ENCODE data around the gene CLN5. TPM values are rescaled to one million over a fixed set of nuclear protein-coding genes. Genes with fewer than 3 reads are reported as not detected.

The CLN5 gene
- total RNA-seq, 1 experiment from 2014 or later: 7.7 TPM

DNA sequence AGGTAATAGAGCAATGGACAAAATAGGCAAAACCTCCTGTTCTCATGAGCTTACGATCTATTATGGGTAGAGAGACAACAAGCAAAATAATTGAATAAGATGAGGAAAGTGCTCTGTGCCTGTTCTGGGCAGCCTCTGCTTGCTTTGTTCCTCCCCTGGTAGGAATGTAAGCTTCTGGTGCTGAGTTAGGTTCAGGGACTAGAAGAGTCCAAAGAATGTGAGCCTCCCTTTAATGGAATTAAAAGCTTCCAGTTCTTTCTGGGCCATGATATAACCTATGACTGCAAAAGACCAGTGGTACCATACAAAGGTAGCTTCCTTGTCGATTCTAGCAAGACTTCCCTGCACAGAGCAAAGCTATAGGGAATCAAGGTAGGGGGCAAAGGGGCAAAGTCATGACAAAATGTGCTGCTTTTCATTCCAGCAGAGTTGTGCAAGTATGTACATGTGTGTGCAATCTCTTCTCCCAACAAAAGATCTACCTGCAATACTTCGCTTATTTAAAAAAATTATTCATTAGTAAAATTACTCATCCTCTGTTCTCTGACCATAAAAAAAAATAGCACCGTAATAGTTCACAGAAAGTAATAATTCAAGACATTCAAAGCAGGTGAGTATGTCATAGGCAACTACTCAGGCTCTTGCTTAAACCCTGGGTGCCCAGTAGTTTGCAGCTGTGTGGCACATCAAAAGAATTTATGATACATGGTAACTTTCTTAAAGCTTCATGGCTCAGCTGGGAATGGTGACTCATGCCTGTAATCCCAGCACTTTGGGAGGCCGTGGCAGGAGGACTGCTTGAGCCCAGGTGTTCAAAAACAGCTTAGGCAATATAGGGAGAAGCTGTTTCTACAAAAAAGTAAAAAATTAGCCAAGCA is 22.2 kb upstream of the CLN5 start:
- H3K36me3 ChIP-seq (ENCODE audit: low read depth, low read length): no peaks in the 10 kb centered on the region
- no peaks in the 10 kb centered on the region for H3K79me2 ChIP-seq (ENCODE audit: low read length)
- CTCF ChIA-PET: no interaction called here
- H4K20me1 ChIP-seq (ENCODE audit: low read length): no peaks in the 10 kb centered on the region
- H3K4me1 ChIP-seq (ENCODE audit: insufficient read depth, low read length): no peaks in the 10 kb centered on the region
- H3K9me2 ChIP-seq (replicated peaks; ENCODE audit: low read length): no peaks in the 10 kb centered on the region
- no TSS peak for BruUV-seq (replicated peaks)
- no peak overlapping the region for H3K27ac ChIP-seq (ENCODE audit: low read length)
- no peak for TF ChIP-seq EZH2phosphoT487 (IDR thresholded peaks at IDR 0.05; ENCODE audit: borderline replicate concordance, low read length)
- TF ChIP-seq, protein P1, sequence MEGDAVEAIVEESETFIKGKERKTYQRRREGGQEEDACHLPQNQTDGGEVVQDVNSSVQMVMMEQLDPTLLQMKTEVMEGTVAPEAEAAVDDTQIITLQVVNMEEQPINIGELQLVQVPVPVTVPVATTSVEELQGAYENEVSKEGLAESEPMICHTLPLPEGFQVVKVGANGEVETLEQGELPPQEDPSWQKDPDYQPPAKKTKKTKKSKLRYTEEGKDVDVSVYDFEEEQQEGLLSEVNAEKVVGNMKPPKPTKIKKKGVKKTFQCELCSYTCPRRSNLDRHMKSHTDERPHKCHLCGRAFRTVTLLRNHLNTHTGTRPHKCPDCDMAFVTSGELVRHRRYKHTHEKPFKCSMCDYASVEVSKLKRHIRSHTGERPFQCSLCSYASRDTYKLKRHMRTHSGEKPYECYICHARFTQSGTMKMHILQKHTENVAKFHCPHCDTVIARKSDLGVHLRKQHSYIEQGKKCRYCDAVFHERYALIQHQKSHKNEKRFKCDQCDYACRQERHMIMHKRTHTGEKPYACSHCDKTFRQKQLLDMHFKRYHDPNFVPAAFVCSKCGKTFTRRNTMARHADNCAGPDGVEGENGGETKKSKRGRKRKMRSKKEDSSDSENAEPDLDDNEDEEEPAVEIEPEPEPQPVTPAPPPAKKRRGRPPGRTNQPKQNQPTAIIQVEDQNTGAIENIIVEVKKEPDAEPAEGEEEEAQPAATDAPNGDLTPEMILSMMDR (conservative IDR thresholded peaks at IDR 0.05; ENCODE audit: low read depth, low read length): no peak
- TF ChIP-seq EZH2 (IDR thresholded peaks at IDR 0.05; ENCODE audit: low read length, unreplicated experiment): no peak
- H2AFZ ChIP-seq (ENCODE audit: low read length): no peak overlapping the region
- H3F3A ChIP-seq (ENCODE audit: low read length, unreplicated experiment): no peaks in the 10 kb centered on the region
- no peak overlapping the region for H3K4me3 ChIP-seq (ENCODE audit: low read length)
- no peak for ATAC-seq
- H3K9me3 ChIP-seq (ENCODE audit: low read length): no peaks in the 10 kb centered on the region
- no peak overlapping the region for H3K9ac ChIP-seq (ENCODE audit: low read length)
- peak; percentile 26 for DNase-seq
- POLR2A ChIA-PET (ENCODE audit: unreplicated experiment): no interaction called here
- no peak overlapping the region for H3K4me2 ChIP-seq (ENCODE audit: low read length)
- intact Hi-C loops (cut with micrococcal nuclease): no loop called here
- no peaks in the 10 kb centered on the region for H3K27me3 ChIP-seq (ENCODE audit: low read length)

DNA sequence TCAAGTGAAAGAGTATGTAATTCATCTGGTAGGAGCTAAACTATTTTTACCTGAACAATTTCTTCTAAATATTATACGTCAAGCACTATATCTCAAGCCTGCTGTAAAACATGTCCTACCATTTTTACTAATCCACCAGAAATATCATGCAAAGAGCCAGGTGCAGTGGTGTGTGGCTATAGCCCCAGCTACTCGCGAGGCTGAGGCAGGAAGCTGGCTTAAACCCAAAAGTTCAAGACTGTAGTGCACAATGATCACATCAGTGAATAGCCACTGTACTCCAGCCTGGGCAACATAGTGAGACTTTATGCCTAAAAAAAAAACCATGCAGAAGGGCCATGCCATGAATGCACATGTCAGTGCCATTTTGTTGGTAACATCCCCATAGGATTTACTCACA is 20.7 kb upstream of the CLN5 start:
- no peaks in the 10 kb centered on the region for H3K36me3 ChIP-seq (ENCODE audit: low read depth, low read length)

More for the DNA sequence above, 20.7 kb upstream of the CLN5 start:
- Histone ChIP-seq H3K4me3 (ENCODE audit: low read length) (no peak overlapping the region), H3F3A (ENCODE audit: low read length, unreplicated experiment) (no peaks in the 10 kb centered on the region), H3K4me1 (ENCODE audit: insufficient read depth, low read length) (no peaks in the 10 kb centered on the region), H3K9ac (ENCODE audit: low read length) (no peak overlapping the region), H4K20me1 (ENCODE audit: low read length) (no peaks in the 10 kb centered on the region), H3K9me2 (replicated peaks; ENCODE audit: low read length) (no peaks in the 10 kb centered on the region), H3K9me3 (ENCODE audit: low read length) (no peaks in the 10 kb centered on the region), H3K4me2 (ENCODE audit: low read length) (no peak overlapping the region), H2AFZ (ENCODE audit: low read length) (no peak overlapping the region), H3K79me2 (ENCODE audit: low read length) (no peaks in the 10 kb centered on the region), H3K27me3 (ENCODE audit: low read length) (no peaks in the 10 kb centered on the region), H3K27ac (ENCODE audit: low read length) (no peak overlapping the region)
- CTCF ChIA-PET: no interaction called here
- DNase-seq (no peak), ATAC-seq (no peak)
- TF ChIP-seq, protein P1 (conservative IDR thresholded peaks at IDR 0.05; ENCODE audit: low read depth, low read length): no peak
- TF ChIP-seq EZH2 (IDR thresholded peaks at IDR 0.05; ENCODE audit: low read length, unreplicated experiment) (no peak), EZH2phosphoT487 (IDR thresholded peaks at IDR 0.05; ENCODE audit: borderline replicate concordance, low read length) (no peak)
- POLR2A ChIA-PET (ENCODE audit: unreplicated experiment): no interaction called here
- BruUV-seq (replicated peaks): no TSS peak
- intact Hi-C loops (cut with micrococcal nuclease): no loop called here

Measured in PC-3 (cell line).